HG03159 (cell line): ENCODE results near the gene ZBTB2.

Experiments
- ATAC-seq: cut with Tn5 transposase; IDR thresholded peaks from one replicate; pipeline ENCODE4 v1.9.1; 2021; ENCODE audit warnings: mild to moderate bottlenecking, moderate library complexity; ENCODE audit not compliant: unreplicated experiment

The ZBTB2 gene

GRCh38 chr6:151391471-151392413 is at the start of gene ZBTB2:
Gene ZBTB2 (minus strand): TSS chr6:151391559. CDS start chr6:151373637, 17,922 bp downstream.
- ATAC-seq, result peak; percentile 21

- ATAC-seq, result peak; percentile 47
Observed at GRCh38 chr6:151440930-151441329, 49.6 kb upstream of the ZBTB2 start.

- ATAC-seq, result peak; percentile 62
Observed at GRCh38 chr6:151440498-151440897, 49.1 kb upstream of the ZBTB2 start.

GRCh38 chr6:151437401-151437800 is 46.0 kb upstream of the ZBTB2 start:
- ATAC-seq, result no peak

GRCh38 chr6:151436802-151437201 is 45.4 kb upstream of the ZBTB2 start:
- ATAC-seq, result no peak

GRCh38 chr6:151436300-151436699 is 44.9 kb upstream of the ZBTB2 start:
- no peak for ATAC-seq

- peak; percentile 58 for ATAC-seq
Observed at GRCh38 chr6:151434369-151434768, 43.0 kb upstream of the ZBTB2 start.

GRCh38 chr6:151432651-151433050 is 41.3 kb upstream of the ZBTB2 start:
- ATAC-seq, result no peak

- ATAC-seq, result no peak
Observed at GRCh38 chr6:151431337-151431736, 40.0 kb upstream of the ZBTB2 start.

- no peak for ATAC-seq
Observed at GRCh38 chr6:151430886-151431285, 39.5 kb upstream of the ZBTB2 start.

GRCh38 chr6:151428093-151428735 is 36.9 kb upstream of the ZBTB2 start:
- no peak for ATAC-seq

GRCh38 chr6:151425561-151425960 is 34.2 kb upstream of the ZBTB2 start:
- no peak for ATAC-seq

- no peak for ATAC-seq
Observed at GRCh38 chr6:151422981-151423380, 31.6 kb upstream of the ZBTB2 start.

GRCh38 chr6:151417477-151417876 is 26.1 kb upstream of the ZBTB2 start:
- no peak for ATAC-seq

- no peak for ATAC-seq
Observed at GRCh38 chr6:151414641-151415260, 23.4 kb upstream of the ZBTB2 start.

GRCh38 chr6:151413372-151414145 is 22.2 kb upstream of the ZBTB2 start:
- ATAC-seq, result no peak

- ATAC-seq, result no peak
Observed at GRCh38 chr6:151412909-151413308, 21.6 kb upstream of the ZBTB2 start.

- ATAC-seq, result no peak
Observed at GRCh38 chr6:151409679-151410078, 18.3 kb upstream of the ZBTB2 start.

- ATAC-seq, result peak; percentile 71
Observed at GRCh38 chr6:151409260-151409659, 17.9 kb upstream of the ZBTB2 start.

- peak; percentile 4 for ATAC-seq
Observed at GRCh38 chr6:151408858-151409257, 17.5 kb upstream of the ZBTB2 start.

GRCh38 chr6:151403919-151404308 is 12.6 kb upstream of the ZBTB2 start:
- ATAC-seq, result no peak
